ENCODE measurements around the gene KIF23.

Gene KIF23

GRCh38 chr15:69398491-69398891 lies 15.7 kb upstream of the KIF23 start:
- H3K79me2 ChIP-seq (ENCODE audit: insufficient read depth, low read depth): no peaks in the 10 kb centered on the region
- no peak overlapping the region for H2AFZ ChIP-seq (ENCODE audit: low read depth)
- no peak overlapping the region for H3K4me2 ChIP-seq
- H3K27me3 ChIP-seq (ENCODE audit: insufficient read depth, low read depth): no peaks in the 10 kb centered on the region
- H3K4me1 ChIP-seq (ENCODE audit: low read depth, poor library complexity, severe bottlenecking): peaks cover 7% of the 10 kb centered on the region
- H3K27ac ChIP-seq: no peak overlapping the region
- no peak overlapping the region for H3K9ac ChIP-seq
- no peaks in the 10 kb centered on the region for H4K20me1 ChIP-seq (ENCODE audit: insufficient read depth)
- no peaks in the 10 kb centered on the region for H3K36me3 ChIP-seq (ENCODE audit: insufficient read depth)
- TF ChIP-seq CTCF (conservative IDR thresholded peaks at IDR 0.05; ENCODE audit: low read depth, low read length): no peak
- H3K4me3 ChIP-seq (IDR thresholded peaks at IDR 0.05; ENCODE audit: insufficient read depth, low read depth, low read length): no peak overlapping the region

- Histone ChIP-seq H3K4me2 (no peak overlapping the region), H3K4me3 (IDR thresholded peaks at IDR 0.05; ENCODE audit: insufficient read depth, low read depth, low read length) (no peak overlapping the region), H3K4me1 (ENCODE audit: low read depth, poor library complexity, severe bottlenecking) (no peaks in the 10 kb centered on the region), H4K20me1 (ENCODE audit: insufficient read depth) (no peaks in the 10 kb centered on the region), H3K79me2 (ENCODE audit: insufficient read depth, low read depth) (no peaks in the 10 kb centered on the region), H3K27me3 (ENCODE audit: insufficient read depth, low read depth) (no peaks in the 10 kb centered on the region), H2AFZ (ENCODE audit: low read depth) (no peak overlapping the region), H3K9ac (no peak overlapping the region), H3K36me3 (ENCODE audit: insufficient read depth) (no peaks in the 10 kb centered on the region), H3K27ac (no peak overlapping the region)
- TF ChIP-seq CTCF (conservative IDR thresholded peaks at IDR 0.05; ENCODE audit: low read depth, low read length): no peak
These were observed 13.3 kb upstream of the KIF23 start for GRCh38 chr15:69400850-69401249.

GRCh38 chr15:69402816-69403215 lies 11.3 kb upstream of the KIF23 start:
- no peak for TF ChIP-seq CTCF (conservative IDR thresholded peaks at IDR 0.05; ENCODE audit: low read depth, low read length)
- H3K27me3 ChIP-seq (ENCODE audit: insufficient read depth, low read depth): no peaks in the 10 kb centered on the region
- no peaks in the 10 kb centered on the region for H3K36me3 ChIP-seq (ENCODE audit: insufficient read depth)
- no peaks in the 10 kb centered on the region for H3K4me1 ChIP-seq (ENCODE audit: low read depth, poor library complexity, severe bottlenecking)
- H3K9ac ChIP-seq: no peak overlapping the region
- H4K20me1 ChIP-seq (ENCODE audit: insufficient read depth): no peaks in the 10 kb centered on the region
- no peak overlapping the region for H3K4me2 ChIP-seq
- H2AFZ ChIP-seq (ENCODE audit: low read depth): no peak overlapping the region
- H3K79me2 ChIP-seq (ENCODE audit: insufficient read depth, low read depth): no peaks in the 10 kb centered on the region
- H3K27ac ChIP-seq: no peak overlapping the region
- H3K4me3 ChIP-seq (IDR thresholded peaks at IDR 0.05; ENCODE audit: insufficient read depth, low read depth, low read length): no peak overlapping the region

- no peaks in the 10 kb centered on the region for H3K36me3 ChIP-seq (ENCODE audit: insufficient read depth)
- no peak for TF ChIP-seq CTCF (conservative IDR thresholded peaks at IDR 0.05; ENCODE audit: low read depth, low read length)
These were observed 10.6 kb upstream of the KIF23 start for GRCh38 chr15:69403594-69403993.

More at GRCh38 chr15:69403594-69403993, 10.6 kb upstream of the KIF23 start:
- Histone ChIP-seq H3K4me1 (ENCODE audit: low read depth, poor library complexity, severe bottlenecking) (no peaks in the 10 kb centered on the region), H3K4me3 (IDR thresholded peaks at IDR 0.05; ENCODE audit: insufficient read depth, low read depth, low read length) (no peak overlapping the region), H3K27me3 (ENCODE audit: insufficient read depth, low read depth) (no peaks in the 10 kb centered on the region), H3K79me2 (ENCODE audit: insufficient read depth, low read depth) (no peaks in the 10 kb centered on the region), H4K20me1 (ENCODE audit: insufficient read depth) (no peaks in the 10 kb centered on the region), H2AFZ (ENCODE audit: low read depth) (no peak overlapping the region), H3K9ac (no peak overlapping the region), H3K27ac (no peak overlapping the region), H3K4me2 (no peak overlapping the region)
